GM19043 (cell line): ENCODE data around the gene EFCAB14.
"Not testable (repeated sequence)": the region's sequence is repeated elsewhere in the genome, so short reads cannot be mapped to it uniquely, and the experiment has no call there.

Experiments
- ATAC-seq: cut with Tn5 transposase; IDR thresholded peaks from one replicate; pipeline ENCODE4 v1.9.1; 2021; ENCODE audit warnings: low read depth; ENCODE audit not compliant: unreplicated experiment

EFCAB14 gene

GRCh38 chr1:46724991-46725735 is 6.2 kb upstream of the EFCAB14 start:
- no peak for ATAC-seq

DNA sequence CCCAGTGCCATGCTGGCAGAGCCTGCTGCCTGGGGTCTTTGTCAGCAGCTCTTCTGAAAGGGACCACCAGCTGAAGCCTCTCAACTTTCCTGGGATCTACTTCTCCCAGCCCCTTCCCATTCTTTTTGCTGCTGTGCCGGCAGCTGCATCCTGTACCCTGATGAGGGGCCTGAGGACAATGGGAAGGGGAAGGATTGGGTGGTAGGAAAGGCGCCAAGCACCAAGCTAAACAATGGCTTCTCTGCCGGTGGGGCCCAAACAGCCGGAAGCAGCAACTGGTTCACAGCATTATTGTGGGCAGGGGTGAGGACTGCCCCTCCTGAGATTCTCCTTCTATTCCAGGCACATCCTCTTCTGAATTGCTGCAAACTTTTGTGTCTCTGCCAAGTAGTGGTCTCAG is 5.0 kb upstream of the EFCAB14 start:
- no peak for ATAC-seq

- ATAC-seq: no peak
These were observed 2.8 kb upstream of the EFCAB14 start for GRCh38 chr1:46721686-46722205.

GRCh38 chr1:46721204-46721603 is 2.3 kb upstream of the EFCAB14 start:
- no peak for ATAC-seq

DNA sequence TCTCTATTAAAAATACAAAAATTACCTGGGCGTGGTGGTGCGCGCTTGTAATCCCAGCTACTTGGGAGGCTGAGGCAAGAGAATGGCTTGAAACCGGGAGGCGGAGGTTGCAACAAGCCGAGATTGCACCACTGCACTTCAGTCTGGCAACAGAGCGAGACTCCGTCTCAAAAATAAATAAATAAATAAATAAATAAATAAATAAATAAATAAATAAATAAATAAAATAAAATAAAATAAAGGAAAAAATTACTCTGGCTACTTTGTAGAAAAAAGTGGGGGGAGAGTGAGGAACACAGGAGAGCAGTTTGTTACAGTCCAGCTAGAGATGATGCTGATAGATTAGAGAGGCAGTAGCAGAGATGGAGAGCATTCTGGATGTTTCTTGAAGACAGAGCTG is 1.4 kb upstream of the EFCAB14 start:
- ATAC-seq: not testable (repeated sequence)

DNA sequence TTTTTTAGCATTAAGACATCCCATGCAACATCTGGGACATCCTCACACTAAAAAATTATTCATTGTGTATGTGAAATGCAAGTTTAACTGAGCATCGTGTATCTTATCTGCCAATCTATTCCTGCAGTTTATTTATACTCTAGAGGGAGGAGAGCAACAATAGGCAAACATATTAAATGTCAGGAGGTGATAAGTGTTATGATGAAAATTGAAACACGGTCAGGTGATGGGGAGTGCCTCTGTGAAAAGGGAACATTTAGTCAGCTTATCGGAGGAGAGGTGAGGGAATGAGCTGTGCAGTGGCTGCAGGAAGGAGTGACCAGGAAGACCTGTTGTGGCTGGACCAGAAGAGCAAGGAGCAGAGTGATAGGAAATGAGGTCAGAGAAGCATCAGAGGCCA is 775 bp upstream of the EFCAB14 start:
- no peak for ATAC-seq

GRCh38 chr1:46718340-46718726 is 581 bp downstream of the EFCAB14 start:
- ATAC-seq: no peak

GRCh38 chr1:46717654-46718053 is 1.3 kb downstream of the EFCAB14 start:
- ATAC-seq: no peak

- ATAC-seq: no peak
These were observed 3.9 kb downstream of the EFCAB14 start for GRCh38 chr1:46714976-46715375.

GRCh38 chr1:46708121-46708520 is 10.8 kb downstream of the EFCAB14 start:
- no peak for ATAC-seq

- no peak for ATAC-seq
These were observed 13.5 kb downstream of the EFCAB14 start for GRCh38 chr1:46705408-46705807.

DNA sequence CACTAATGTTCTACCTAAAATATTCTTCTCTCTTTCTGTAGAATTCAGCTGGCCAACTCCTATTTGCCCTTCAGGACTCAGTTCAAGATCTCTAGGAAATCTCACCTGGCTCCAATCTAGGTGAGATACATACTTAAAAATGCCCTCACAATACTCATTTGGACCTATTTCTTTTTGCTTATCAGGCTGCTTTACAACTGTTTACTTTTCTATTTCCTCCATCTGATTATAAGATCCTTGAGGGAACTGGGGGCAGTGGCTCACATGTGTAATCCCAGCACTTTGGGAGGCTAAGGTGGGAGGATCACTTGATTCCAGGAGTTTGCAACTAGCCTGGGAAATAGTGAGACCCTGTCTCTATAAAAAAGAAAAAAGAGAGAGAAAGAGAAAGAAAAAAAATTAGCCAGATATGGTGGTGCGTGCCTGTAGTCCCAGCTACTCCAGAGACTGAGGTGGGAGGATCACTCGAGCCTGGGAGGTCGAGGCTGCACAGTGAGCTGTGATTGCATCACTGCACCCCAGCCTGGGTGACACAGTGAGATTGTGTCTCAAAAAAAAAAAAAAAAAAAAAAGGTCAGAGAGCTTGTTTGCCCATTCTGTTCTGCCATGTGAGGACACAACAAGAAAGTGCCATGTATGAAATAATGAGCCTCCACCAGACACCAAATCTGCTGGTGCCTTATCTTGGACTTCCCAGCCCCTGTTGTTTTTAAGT is 14.8 kb downstream of the EFCAB14 start:
- ATAC-seq: no peak

- ATAC-seq: no peak
These were observed 19.2 kb downstream of the EFCAB14 start for GRCh38 chr1:46699666-46700065.

GRCh38 chr1:46697053-46697452 is 21.9 kb downstream of the EFCAB14 start:
- no peak for ATAC-seq

GRCh38 chr1:46694676-46695075 is 24.2 kb downstream of the EFCAB14 start:
- ATAC-seq: not testable (repeated sequence)

- ATAC-seq: no peak
These were observed 25.8 kb downstream of the EFCAB14 start for GRCh38 chr1:46692811-46693770.

GRCh38 chr1:46691997-46692790 is 26.7 kb downstream of the EFCAB14 start:
- no peak for ATAC-seq

DNA sequence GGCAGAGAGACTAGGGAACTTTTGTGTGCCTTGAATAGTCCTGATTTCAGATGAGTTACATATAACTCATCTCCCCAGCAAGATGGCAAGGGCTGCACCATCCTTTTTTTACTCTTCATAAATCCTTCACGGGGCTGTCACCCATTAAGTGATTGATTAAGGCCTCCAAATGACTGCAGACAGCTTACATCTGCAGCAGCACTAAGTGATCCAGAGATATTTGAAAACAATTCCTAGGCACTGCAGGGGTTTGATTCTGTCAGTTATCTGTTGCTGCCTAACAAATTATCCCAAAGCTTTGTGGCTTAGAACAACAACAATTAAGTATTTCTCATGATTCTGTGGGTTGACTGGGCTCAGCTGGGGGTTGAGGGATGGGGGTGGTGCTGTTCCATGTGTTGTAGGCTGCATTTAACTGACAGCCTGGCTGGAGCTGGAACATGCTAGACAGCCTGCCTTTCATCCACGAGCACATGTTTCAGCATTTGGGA is 27.9 kb downstream of the EFCAB14 start:
- ATAC-seq: no peak

DNA sequence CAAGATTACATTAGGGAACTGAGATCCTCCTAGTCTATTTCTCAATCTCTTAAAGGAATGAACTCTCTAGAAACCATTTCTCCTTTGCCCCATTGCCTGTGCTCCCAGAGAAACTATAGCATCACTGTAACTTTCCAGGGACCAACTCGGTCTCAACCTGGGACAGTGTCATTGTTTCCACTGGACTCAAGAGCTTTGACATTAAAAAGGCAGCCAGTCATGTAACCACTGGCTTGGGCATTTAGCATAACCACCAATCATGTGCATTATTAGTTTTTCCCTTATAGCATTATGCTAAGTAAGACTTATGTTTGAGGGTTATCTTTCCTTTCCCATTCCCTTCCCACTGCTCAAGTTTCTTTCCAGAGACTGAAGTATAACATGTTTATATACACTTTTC is 29.0 kb downstream of the EFCAB14 start:
- no peak for ATAC-seq

- ATAC-seq: no peak
These were observed 29.6 kb downstream of the EFCAB14 start for GRCh38 chr1:46689356-46689755.
